ENCODE measurements around the gene RETREG3. TPM values are rescaled to one million over a fixed set of nuclear protein-coding genes. Genes with fewer than 3 reads are reported as not detected.

The RETREG3 gene
- total RNA-seq, 2 experiments from 2014 or later, result 33.5 to 50.5 TPM

DNA sequence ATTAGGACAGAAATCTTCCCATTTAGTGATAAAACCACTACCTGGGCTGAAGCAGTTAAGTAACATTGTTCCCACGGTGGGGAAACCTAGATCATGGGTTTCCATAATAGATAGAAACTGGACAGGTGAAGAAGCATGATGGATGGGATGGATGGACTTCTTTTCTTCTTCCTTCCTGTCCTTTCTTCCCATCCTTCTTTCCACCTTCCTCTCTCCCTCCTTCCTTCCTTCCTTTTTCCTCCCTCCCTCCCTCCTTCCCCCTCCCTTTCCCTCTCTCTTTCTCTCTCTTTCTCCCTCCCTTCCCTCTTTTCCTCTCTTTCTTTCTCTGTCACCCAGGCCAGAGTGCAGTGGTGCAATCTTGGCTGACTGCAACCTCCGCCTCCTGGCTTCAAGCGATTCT is 34.7 kb downstream of the RETREG3 start:
- intact Hi-C loops (cut with micrococcal nuclease; ENCODE audit: unreplicated experiment), result loop anchor here (10.0 kb wide), 1 partner anchor 250 kb away; the partner anchor contains the start of gene BECN1
- no peak overlapping the region for H3K27ac ChIP-seq (ENCODE audit: low read depth, low read length, poor library complexity, severe bottlenecking)
- POLR2A ChIA-PET, result interaction anchor here (0.6 kb wide), 1 partner anchor 30 kb away, joined by 3 read pairs; no protein-coding TSS in a partner anchor

GRCh38 chr17:42573095-42573494 is 36.1 kb downstream of the RETREG3 start:
- Histone ChIP-seq H4K20me1 (ENCODE audit: insufficient read depth, low read length) (peaks cover 4% of the 10 kb centered on the region; the same call in 1 of the 2 replicates), H3K4me3 (ENCODE audit: low read depth, low read length, poor library complexity, severe bottlenecking) (no peak overlapping the region), H3K27ac (ENCODE audit: low read depth, low read length, poor library complexity, severe bottlenecking) (no peak overlapping the region), H3K36me3 (ENCODE audit: insufficient read depth, low read length) (peaks cover 89% of the 10 kb centered on the region), H3K79me2 (ENCODE audit: insufficient read depth, low read depth, low read length) (peaks cover 27% of the 10 kb centered on the region), H2AFZ (ENCODE audit: low read length) (no peak overlapping the region), H3K4me1 (ENCODE audit: insufficient read depth, low read length, poor library complexity, severe bottlenecking) (peaks cover 26% of the 10 kb centered on the region), H3K9me3 (ENCODE audit: low read length) (no peaks in the 10 kb centered on the region), H3K4me2 (ENCODE audit: low read length) (no peak overlapping the region), H3K9me2 (ENCODE audit: insufficient read depth, low read length) (no peaks in the 10 kb centered on the region)
- CTCF ChIA-PET (ENCODE audit: unreplicated experiment), result no interaction called here
- POLR2A ChIA-PET, result no interaction called here
- intact Hi-C loops (cut with micrococcal nuclease; ENCODE audit: unreplicated experiment), result loop anchor here (10.0 kb wide), 1 partner anchor 252 kb away; the partner anchor contains the start of gene BECN1
- no TSS peak for BruUV-seq (replicated peaks)
- no peak for DNase-seq (ENCODE audit: low spot score)
- TF ChIP-seq, protein P1, sequence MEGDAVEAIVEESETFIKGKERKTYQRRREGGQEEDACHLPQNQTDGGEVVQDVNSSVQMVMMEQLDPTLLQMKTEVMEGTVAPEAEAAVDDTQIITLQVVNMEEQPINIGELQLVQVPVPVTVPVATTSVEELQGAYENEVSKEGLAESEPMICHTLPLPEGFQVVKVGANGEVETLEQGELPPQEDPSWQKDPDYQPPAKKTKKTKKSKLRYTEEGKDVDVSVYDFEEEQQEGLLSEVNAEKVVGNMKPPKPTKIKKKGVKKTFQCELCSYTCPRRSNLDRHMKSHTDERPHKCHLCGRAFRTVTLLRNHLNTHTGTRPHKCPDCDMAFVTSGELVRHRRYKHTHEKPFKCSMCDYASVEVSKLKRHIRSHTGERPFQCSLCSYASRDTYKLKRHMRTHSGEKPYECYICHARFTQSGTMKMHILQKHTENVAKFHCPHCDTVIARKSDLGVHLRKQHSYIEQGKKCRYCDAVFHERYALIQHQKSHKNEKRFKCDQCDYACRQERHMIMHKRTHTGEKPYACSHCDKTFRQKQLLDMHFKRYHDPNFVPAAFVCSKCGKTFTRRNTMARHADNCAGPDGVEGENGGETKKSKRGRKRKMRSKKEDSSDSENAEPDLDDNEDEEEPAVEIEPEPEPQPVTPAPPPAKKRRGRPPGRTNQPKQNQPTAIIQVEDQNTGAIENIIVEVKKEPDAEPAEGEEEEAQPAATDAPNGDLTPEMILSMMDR (conservative IDR thresholded peaks at IDR 0.05; ENCODE audit: low read length), result no peak
- TF ChIP-seq EZH2phosphoT487 (IDR thresholded peaks at IDR 0.05; ENCODE audit: borderline replicate concordance, low read depth, low read length), result no peak

More for the DNA sequence above, 34.7 kb downstream of the RETREG3 start:
- no TSS peak for BruUV-seq (replicated peaks)
- H3K4me1 ChIP-seq (ENCODE audit: insufficient read depth, low read length, poor library complexity, severe bottlenecking), result peaks cover 33% of the 10 kb centered on the region
- peaks cover 21% of the 10 kb centered on the region for H3K79me2 ChIP-seq (ENCODE audit: insufficient read depth, low read depth, low read length)
- H4K20me1 ChIP-seq (ENCODE audit: insufficient read depth, low read length), result peaks cover 4% of the 10 kb centered on the region; the same call in 1 of the 2 replicates
- H3K4me2 ChIP-seq (ENCODE audit: low read length), result no peak overlapping the region
- no peak for TF ChIP-seq EZH2phosphoT487 (IDR thresholded peaks at IDR 0.05; ENCODE audit: borderline replicate concordance, low read depth, low read length)
- TF ChIP-seq, protein P1 (conservative IDR thresholded peaks at IDR 0.05; ENCODE audit: low read length), result no peak
- no peak overlapping the region for H3K4me3 ChIP-seq (ENCODE audit: low read depth, low read length, poor library complexity, severe bottlenecking)
- no peak for DNase-seq (ENCODE audit: low spot score)
- H3K36me3 ChIP-seq (ENCODE audit: insufficient read depth, low read length), result peaks cover 80% of the 10 kb centered on the region
- no peak overlapping the region for H2AFZ ChIP-seq (ENCODE audit: low read length)
- CTCF ChIA-PET (ENCODE audit: unreplicated experiment), result interaction anchor here (0.6 kb wide), 1 partner anchor 37 kb away, joined by 3 read pairs; no protein-coding TSS in a partner anchor
- no peaks in the 10 kb centered on the region for H3K9me3 ChIP-seq (ENCODE audit: low read length)
- H3K9me2 ChIP-seq (ENCODE audit: insufficient read depth, low read length), result no peaks in the 10 kb centered on the region

DNA sequence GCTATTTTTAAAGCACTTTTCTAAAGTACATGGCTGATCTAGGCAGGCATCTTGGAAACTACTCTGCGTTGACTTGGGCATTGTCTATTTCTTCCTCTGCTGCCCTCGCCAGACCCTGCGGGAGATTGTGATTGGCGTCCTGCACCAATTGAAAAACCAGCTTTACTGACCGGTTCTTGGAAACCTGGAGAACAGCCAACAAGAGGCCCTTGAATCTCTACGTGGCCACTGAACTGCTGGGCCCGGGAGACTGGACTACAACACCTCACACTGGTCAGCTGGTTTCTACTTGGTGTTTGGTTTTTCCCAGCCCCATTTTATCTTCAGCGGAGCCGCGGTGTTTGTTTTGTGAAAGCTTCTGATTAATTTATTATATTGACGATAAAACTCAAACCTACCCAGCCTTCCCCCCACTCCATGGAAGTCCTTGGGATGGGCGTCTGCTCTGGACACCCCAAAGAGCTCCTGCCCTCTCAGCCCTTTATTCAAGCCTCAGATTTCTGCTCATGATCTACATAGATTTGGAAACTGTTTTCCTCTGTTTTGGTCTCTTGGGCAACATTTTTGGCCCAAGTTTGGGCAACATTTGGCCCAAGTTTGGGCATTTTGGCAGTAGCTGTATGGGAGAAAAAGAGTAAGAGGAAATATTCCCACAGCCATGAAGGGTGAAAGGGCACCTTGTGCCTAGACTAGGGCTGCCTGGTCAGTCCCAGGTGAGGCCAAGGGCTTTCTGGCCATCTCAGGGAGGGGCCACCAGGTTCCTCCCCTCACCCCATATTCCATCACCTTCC is 37.5 kb downstream of the RETREG3 start:
- ChIA-PET POLR2A (no interaction called here), CTCF (ENCODE audit: unreplicated experiment) (no interaction called here)
- Histone ChIP-seq H4K20me1 (ENCODE audit: insufficient read depth, low read length) (peaks cover 4% of the 10 kb centered on the region; the same call in 1 of the 2 replicates), H3K4me3 (ENCODE audit: low read depth, low read length, poor library complexity, severe bottlenecking) (no peak overlapping the region), H3K36me3 (ENCODE audit: insufficient read depth, low read length) (peaks cover 88% of the 10 kb centered on the region), H3K4me1 (ENCODE audit: insufficient read depth, low read length, poor library complexity, severe bottlenecking) (peaks cover 30% of the 10 kb centered on the region), H3K9me2 (ENCODE audit: insufficient read depth, low read length) (no peaks in the 10 kb centered on the region), H3K27ac (ENCODE audit: low read depth, low read length, poor library complexity, severe bottlenecking) (no peak overlapping the region), H3K4me2 (ENCODE audit: low read length) (no peak overlapping the region), H2AFZ (ENCODE audit: low read length) (no peak overlapping the region), H3K79me2 (ENCODE audit: insufficient read depth, low read depth, low read length) (peaks cover 30% of the 10 kb centered on the region), H3K9me3 (ENCODE audit: low read length) (no peaks in the 10 kb centered on the region)
- intact Hi-C loops (cut with micrococcal nuclease; ENCODE audit: unreplicated experiment), result loop anchor here (10.0 kb wide), 1 partner anchor 253 kb away; the partner anchor contains the start of gene BECN1
- TSS peak; percentile 37 for BruUV-seq (replicated peaks)
- TF ChIP-seq EZH2phosphoT487 (IDR thresholded peaks at IDR 0.05; ENCODE audit: borderline replicate concordance, low read depth, low read length), result no peak
- TF ChIP-seq, protein P1 (conservative IDR thresholded peaks at IDR 0.05; ENCODE audit: low read length), result no peak
- no peak for DNase-seq (ENCODE audit: low spot score)

Data from OCI-LY7 (cell line).